GM06990 (cell line): Measurements from ENCODE around the gene SERP1.

Source experiments
- DNase-seq: peaks from one replicate; pipeline ENCODE4 v3.0.0-alpha.2; 2011; ENCODE audit not compliant: insufficient read length; ENCODE audit errors: extremely low read depth
- H3K27me3 ChIP-seq: replicated peaks from 2 replicates; pipeline ENCODE4 v1.6.0; 2011; ENCODE audit warnings: low read length; ENCODE audit not compliant: control insufficient read depth, insufficient read depth
- H3K36me3 ChIP-seq: 2 replicates; pipeline ENCODE4 v1.5.1; 2011; ENCODE audit warnings: low read length; ENCODE audit not compliant: control insufficient read depth, insufficient read depth
- H3K4me3 ChIP-seq: replicated peaks from 2 replicates; pipeline ENCODE4 v1.5.1; 2011; ENCODE audit warnings: low read depth, mild to moderate bottlenecking, control low read depth, low read length
- TF ChIP-seq, protein P1 (sequence below): IDR thresholded peaks from 2 replicates; pipeline ENCODE4 v1.5.1; 2011; ENCODE audit warnings: low read length, control low read depth, mild to moderate bottlenecking, inconsistent platforms; ENCODE audit not compliant: insufficient read depth, poor library complexity, severe bottlenecking

SERP1 gene

DNA sequence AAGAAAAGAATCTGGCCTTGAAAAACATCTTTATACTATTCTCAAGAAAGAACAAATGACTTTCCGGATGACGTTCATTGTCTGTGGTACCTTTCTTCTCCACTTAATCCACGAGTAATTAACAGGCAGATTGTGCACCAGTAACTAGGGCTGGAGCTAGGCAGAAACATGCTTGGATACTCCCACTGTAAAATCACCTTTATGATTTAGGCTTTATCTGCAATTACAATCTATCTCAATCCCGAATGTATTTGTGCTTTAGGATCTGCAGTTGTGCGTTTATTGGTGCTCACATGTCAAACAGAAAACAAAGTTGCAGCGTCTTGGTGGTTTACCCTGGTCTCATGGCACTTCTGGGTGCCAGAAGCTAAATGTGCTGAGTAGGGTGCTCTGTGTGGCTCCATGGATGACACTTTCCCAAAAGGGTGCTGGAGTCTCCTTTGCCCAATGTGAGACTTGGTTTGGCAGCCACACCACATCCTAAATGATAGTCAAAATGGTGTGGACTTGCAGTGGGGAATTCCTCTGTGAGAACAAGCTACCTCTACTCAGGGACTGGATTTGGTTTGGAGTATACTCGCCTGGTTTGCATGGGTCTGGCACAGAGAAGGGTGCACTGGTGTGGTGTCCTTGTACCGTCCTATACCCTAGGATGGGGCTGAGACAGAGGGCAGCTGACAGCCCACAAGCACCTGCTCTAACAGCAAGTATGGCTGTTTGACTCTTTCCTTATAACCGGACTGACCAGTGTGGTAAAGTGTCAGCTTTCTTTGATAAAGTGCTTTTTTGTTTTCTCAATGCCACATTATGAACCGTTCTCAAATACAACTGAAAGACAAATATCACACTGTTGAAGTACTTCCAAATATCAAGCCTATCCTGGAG, 7.7 kb downstream of the SERP1 start:
- DNase-seq: no peak
- Histone ChIP-seq H3K27me3 (no peaks in the 10 kb centered on the region), H3K36me3 (no peaks in the 10 kb centered on the region; the same call in 1 of the 2 replicates), H3K4me3 (no peak overlapping the region)
- TF ChIP-seq, protein P1, sequence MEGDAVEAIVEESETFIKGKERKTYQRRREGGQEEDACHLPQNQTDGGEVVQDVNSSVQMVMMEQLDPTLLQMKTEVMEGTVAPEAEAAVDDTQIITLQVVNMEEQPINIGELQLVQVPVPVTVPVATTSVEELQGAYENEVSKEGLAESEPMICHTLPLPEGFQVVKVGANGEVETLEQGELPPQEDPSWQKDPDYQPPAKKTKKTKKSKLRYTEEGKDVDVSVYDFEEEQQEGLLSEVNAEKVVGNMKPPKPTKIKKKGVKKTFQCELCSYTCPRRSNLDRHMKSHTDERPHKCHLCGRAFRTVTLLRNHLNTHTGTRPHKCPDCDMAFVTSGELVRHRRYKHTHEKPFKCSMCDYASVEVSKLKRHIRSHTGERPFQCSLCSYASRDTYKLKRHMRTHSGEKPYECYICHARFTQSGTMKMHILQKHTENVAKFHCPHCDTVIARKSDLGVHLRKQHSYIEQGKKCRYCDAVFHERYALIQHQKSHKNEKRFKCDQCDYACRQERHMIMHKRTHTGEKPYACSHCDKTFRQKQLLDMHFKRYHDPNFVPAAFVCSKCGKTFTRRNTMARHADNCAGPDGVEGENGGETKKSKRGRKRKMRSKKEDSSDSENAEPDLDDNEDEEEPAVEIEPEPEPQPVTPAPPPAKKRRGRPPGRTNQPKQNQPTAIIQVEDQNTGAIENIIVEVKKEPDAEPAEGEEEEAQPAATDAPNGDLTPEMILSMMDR: no peak

DNA sequence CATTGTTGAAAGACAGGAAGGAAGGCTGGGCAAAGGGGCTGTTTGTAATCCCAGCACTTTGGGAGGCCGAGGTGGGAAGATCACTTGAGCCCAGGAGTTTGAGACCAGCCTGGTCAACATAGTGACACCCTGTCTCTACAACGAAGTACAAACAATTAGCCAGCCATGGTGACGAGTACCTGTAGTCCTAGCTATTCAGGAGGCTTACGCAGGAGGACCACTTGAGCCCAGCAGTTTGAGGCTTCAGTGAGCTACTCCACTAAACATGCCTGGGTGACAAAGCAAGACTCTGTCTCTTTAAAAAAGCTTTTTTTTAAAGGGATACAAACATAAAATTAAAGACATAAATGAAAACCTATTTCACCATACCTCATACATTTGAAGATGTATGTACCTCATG, 11.1 kb downstream of the SERP1 start:
- H3K27me3 ChIP-seq: no peaks in the 10 kb centered on the region
- TF ChIP-seq, protein P1: no peak
- no peaks in the 10 kb centered on the region for H3K36me3 ChIP-seq
- H3K4me3 ChIP-seq: no peak overlapping the region
- DNase-seq: no peak

DNA sequence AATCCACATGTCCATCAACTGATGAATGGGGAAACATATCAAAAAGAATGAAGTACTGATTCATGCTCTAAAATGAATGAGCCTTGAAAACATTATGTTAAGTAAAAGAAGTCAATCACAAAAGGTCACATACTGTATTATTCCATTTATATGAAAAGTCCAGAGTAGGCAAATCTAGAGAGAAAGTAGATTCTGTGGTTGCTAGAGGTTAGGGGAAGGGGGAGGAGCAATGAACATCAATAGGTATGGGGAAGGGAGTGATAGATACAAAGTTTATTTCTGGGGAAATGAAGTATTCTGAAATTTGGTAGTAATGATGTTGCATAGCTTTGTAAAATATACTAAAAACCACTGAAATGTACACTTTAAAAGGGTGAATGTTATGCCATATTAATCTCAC, 14.5 kb downstream of the SERP1 start:
- Histone ChIP-seq H3K4me3 (no peak overlapping the region), H3K27me3 (no peaks in the 10 kb centered on the region), H3K36me3 (no peaks in the 10 kb centered on the region)
- DNase-seq: no peak
- TF ChIP-seq, protein P1: no peak

DNA sequence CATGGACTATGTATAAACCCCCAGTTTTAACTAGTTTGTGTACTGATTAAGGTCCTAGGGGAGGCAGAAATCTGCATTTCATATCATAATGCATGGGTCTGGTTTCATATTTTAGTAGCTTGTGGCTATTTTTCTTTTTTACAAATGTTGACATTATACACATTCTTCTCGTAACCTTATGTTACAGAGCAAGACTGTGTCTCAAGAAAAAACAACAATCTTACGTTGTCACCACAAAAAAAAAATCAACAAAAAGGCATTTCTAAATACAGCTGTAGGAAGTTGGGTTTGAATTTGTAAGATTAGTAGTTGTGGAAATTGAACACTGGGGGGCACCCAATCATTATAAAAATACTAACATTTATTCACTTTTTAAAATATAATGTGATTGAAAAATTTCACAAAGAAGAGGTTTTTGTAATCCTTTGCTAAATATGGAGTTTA, 17.9 kb downstream of the SERP1 start:
- DNase-seq: no peak
- Histone ChIP-seq H3K4me3 (no peak overlapping the region), H3K27me3 (no peaks in the 10 kb centered on the region), H3K36me3 (no peaks in the 10 kb centered on the region)
- TF ChIP-seq, protein P1: no peak

DNA sequence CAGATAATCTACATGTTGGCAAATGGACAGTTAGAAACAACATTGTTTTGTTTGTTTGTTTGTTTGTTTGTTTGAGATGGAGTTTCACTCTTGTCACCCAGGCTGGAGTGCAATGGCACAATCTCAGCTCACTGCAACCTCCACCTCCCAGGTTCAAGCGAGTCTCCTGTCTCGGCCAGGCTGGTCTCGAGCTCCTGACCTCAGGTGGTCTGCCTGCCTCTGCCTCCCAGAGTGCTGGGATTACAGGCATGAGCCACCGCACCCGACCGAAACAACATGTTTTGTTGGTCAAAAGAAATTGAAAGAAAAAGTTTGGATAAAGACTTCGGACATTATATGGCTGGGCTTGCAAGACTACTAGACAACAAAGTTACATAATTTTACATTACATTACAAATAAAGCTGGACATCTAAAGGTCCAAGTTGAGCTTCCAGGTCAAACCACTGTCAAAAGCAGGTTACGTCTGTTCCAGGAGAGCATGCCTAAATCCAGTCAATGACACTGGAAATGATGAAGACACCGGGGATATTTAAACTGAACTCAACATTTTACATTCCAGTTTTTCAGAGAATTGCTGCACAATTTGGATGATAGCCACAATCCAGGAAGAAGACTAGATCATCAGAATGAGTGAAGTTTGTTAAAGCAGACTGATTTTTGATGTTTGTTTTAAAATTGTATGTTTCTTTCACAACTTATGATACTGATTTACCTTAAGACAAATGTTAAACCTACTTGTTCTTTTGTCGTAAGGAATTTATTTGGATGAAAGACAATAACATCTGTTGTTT, 18.6 kb downstream of the SERP1 start:
- Histone ChIP-seq H3K36me3 (no peaks in the 10 kb centered on the region), H3K27me3 (no peaks in the 10 kb centered on the region), H3K4me3 (no peak overlapping the region)
- DNase-seq: no peak
- TF ChIP-seq, protein P1: no peak
